ENCODE measurements around the gene DMXL2.

Gene DMXL2

DNA sequence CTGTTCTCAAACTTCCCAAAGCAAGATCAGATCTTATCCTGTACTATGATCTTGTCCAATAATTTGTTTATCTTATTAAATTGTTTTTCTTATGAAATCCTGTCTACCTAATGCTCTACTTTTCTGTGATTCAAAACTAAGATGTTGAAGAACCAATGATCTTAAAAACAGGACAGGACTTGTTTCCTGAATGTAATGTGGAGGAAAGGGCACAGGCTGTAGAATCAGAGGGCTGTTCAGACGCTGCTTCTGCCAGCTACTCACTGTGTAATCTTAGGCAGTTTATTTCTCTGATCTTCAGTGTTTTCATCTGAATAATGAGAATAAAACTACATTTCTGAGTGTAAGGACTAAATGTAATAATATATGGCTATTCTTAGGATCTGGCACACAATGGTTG lies 20.1 kb upstream of the DMXL2 start:
- no peaks in the 10 kb centered on the region for H3K9me3 ChIP-seq (ENCODE audit: insufficient read depth, low read length)
- no peak overlapping the region for H3K9ac ChIP-seq (ENCODE audit: low read length)
- no peak overlapping the region for H3K4me3 ChIP-seq (ENCODE audit: low read length)
- no peak overlapping the region for H3K4me2 ChIP-seq (ENCODE audit: low read length)
- H3K27me3 ChIP-seq (ENCODE audit: low read depth, low read length) = peaks cover 16% of the 10 kb centered on the region; the same call in 1 of the 2 replicates
- TF ChIP-seq EZH2phosphoT487 (IDR thresholded peaks at IDR 0.05; ENCODE audit: low read depth) = no peak
- no peak for TF ChIP-seq CTCF (IDR thresholded peaks at IDR 0.05; ENCODE audit: low read depth, low read length)
- H3K4me1 ChIP-seq (ENCODE audit: low read length) = 0 out of 2 replicates have a peak, but pooled peaks cover 3% of the 10 kb centered on the region
- H3K36me3 ChIP-seq (replicated peaks; ENCODE audit: low read depth, low read length) = no peaks in the 10 kb centered on the region
- H4K20me1 ChIP-seq (ENCODE audit: insufficient read depth, low read length) = no peaks in the 10 kb centered on the region
- no peak overlapping the region for H2AFZ ChIP-seq (ENCODE audit: low read depth, low read length)
- H3K79me2 ChIP-seq (ENCODE audit: low read length) = no peaks in the 10 kb centered on the region
- no peak overlapping the region for H3K27ac ChIP-seq (ENCODE audit: low read length)

GRCh38 chr15:51641490-51642130 lies 19.0 kb upstream of the DMXL2 start:
- Histone ChIP-seq H3K79me2 (ENCODE audit: low read length) (no peaks in the 10 kb centered on the region), H3K4me3 (ENCODE audit: low read length) (no peak overlapping the region), H3K27me3 (ENCODE audit: low read depth, low read length) (peaks cover 16% of the 10 kb centered on the region; the same call in 1 of the 2 replicates), H3K36me3 (replicated peaks; ENCODE audit: low read depth, low read length) (no peaks in the 10 kb centered on the region), H3K9ac (ENCODE audit: low read length) (no peak overlapping the region), H4K20me1 (ENCODE audit: insufficient read depth, low read length) (no peaks in the 10 kb centered on the region), H2AFZ (ENCODE audit: low read depth, low read length) (no peak overlapping the region), H3K4me1 (ENCODE audit: low read length) (no peaks in the 10 kb centered on the region), H3K4me2 (ENCODE audit: low read length) (no peak overlapping the region), H3K27ac (ENCODE audit: low read length) (no peak overlapping the region), H3K9me3 (ENCODE audit: insufficient read depth, low read length) (no peaks in the 10 kb centered on the region)
- no peak for TF ChIP-seq CTCF (IDR thresholded peaks at IDR 0.05; ENCODE audit: low read depth, low read length)
- no peak for TF ChIP-seq EZH2phosphoT487 (IDR thresholded peaks at IDR 0.05; ENCODE audit: low read depth)

GRCh38 chr15:51634591-51635198 lies 12.1 kb upstream of the DMXL2 start:
- Histone ChIP-seq H3K9me3 (ENCODE audit: insufficient read depth, low read length) (no peaks in the 10 kb centered on the region), H3K36me3 (replicated peaks; ENCODE audit: low read depth, low read length) (no peaks in the 10 kb centered on the region), H3K27me3 (ENCODE audit: low read depth, low read length) (peaks cover 15% of the 10 kb centered on the region; the same call in 1 of the 2 replicates), H3K4me3 (ENCODE audit: low read length) (no peak overlapping the region), H3K79me2 (ENCODE audit: low read length) (no peaks in the 10 kb centered on the region), H4K20me1 (ENCODE audit: insufficient read depth, low read length) (no peaks in the 10 kb centered on the region), H2AFZ (ENCODE audit: low read depth, low read length) (no peak overlapping the region), H3K9ac (ENCODE audit: low read length) (no peak overlapping the region), H3K27ac (ENCODE audit: low read length) (no peak overlapping the region), H3K4me1 (ENCODE audit: low read length) (peaks cover 1% of the 10 kb centered on the region), H3K4me2 (ENCODE audit: low read length) (no peak overlapping the region)
- TF ChIP-seq CTCF (IDR thresholded peaks at IDR 0.05; ENCODE audit: low read depth, low read length) (no peak), EZH2phosphoT487 (IDR thresholded peaks at IDR 0.05; ENCODE audit: low read depth) (no peak)

DNA sequence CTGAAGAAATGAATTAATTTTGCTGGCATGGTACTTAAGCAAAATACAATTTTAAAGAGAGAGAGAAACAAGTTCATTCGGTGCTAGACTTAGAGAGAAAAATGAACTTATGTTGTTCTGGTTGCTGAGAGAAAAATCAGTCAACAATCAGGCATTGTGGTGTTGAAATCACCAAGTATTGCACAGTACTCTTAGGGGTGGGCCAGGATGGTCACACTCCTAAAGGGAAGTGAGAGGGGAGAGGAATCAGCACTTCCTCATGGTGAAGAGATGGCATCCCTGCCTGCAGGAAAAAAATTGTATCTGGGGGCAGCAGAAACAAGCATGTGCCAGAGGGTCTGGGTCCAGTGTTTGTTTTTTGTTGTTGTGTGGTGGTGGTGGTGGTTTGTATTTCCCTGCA lies 7.0 kb upstream of the DMXL2 start:
- Histone ChIP-seq H2AFZ (ENCODE audit: low read depth, low read length) (no peak overlapping the region), H3K4me2 (ENCODE audit: low read length) (no peak overlapping the region)
- TF ChIP-seq CTCF (IDR thresholded peaks at IDR 0.05; ENCODE audit: low read depth, low read length) (no peak), EZH2phosphoT487 (IDR thresholded peaks at IDR 0.05; ENCODE audit: low read depth) (no peak)

More for the DNA sequence above, 7.0 kb upstream of the DMXL2 start:
- H3K27ac ChIP-seq (ENCODE audit: low read length) = no peak overlapping the region
- no peak overlapping the region for H3K4me3 ChIP-seq (ENCODE audit: low read length)
- H3K9me3 ChIP-seq (ENCODE audit: insufficient read depth, low read length) = no peaks in the 10 kb centered on the region
- no peaks in the 10 kb centered on the region for H3K36me3 ChIP-seq (replicated peaks; ENCODE audit: low read depth, low read length)
- H3K4me1 ChIP-seq (ENCODE audit: low read length) = peaks cover 18% of the 10 kb centered on the region
- H3K27me3 ChIP-seq (ENCODE audit: low read depth, low read length) = peaks cover 37% of the 10 kb centered on the region
- H3K9ac ChIP-seq (ENCODE audit: low read length) = no peak overlapping the region
- no peaks in the 10 kb centered on the region for H4K20me1 ChIP-seq (ENCODE audit: insufficient read depth, low read length)
- H3K79me2 ChIP-seq (ENCODE audit: low read length) = no peaks in the 10 kb centered on the region
